ENCODE measurements around the gene MOGAT1.

GRCh38 chr2:222710736-222711135 is 39.3 kb downstream of the MOGAT1 start:
- no peak for TF ChIP-seq CTCF (tag by site-specific recombination; IDR thresholded peaks at IDR 0.05)
- no peak for TF ChIP-seq ZNF704 (tag by site-specific recombination; IDR thresholded peaks at IDR 0.05)
- TF ChIP-seq ZBTB11 (tag by site-specific recombination; conservative IDR thresholded peaks at IDR 0.05; ENCODE audit: low read depth): no peak
- TF ChIP-seq KLF17 (tag by site-specific recombination; IDR thresholded peaks at IDR 0.05): no peak
- no peak for TF ChIP-seq PRDM4 (tag by site-specific recombination; IDR thresholded peaks at IDR 0.05)
- TF ChIP-seq ZNF114 (tag by site-specific recombination; IDR thresholded peaks at IDR 0.05): no peak

Measured in HEK293 (cell line).